ENCODE data around the gene ADAM33. TPM values are rescaled to one million over a fixed set of nuclear protein-coding genes. Genes with fewer than 3 reads are reported as not detected.

ADAM33 gene
- total and polyA plus RNA-seq, 2 experiments from 2014 or later: 2.8 to 6.0 TPM

DNA sequence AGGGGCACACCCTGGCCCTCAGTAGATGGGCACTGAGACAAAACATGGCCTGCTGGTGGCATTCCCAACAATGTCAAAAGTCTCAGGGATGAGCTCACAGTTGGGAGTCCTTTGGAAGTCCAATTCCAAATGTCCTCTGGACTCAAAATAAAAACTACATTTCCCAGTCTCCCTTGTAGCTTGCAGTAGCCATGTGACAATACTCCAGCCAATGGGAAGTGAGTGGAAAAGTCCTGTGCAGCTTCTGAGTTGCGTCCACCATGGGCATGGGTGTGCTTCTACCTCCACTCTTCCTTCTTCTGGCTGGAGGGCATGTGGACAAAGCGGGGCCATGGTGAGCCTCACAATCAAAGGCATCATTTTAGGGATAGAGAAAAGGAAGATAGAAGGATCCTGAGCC lies 5.8 kb upstream of the ADAM33 start:
- no peaks in the 10 kb centered on the region for H3F3A ChIP-seq (replicated peaks; ENCODE audit: low read depth)
- DNase-seq (ENCODE audit: low spot score) (peak; percentile 64), ATAC-seq (peak; percentile 73)
- peaks cover 12% of the 10 kb centered on the region for H3K27me3 ChIP-seq (ENCODE audit: insufficient read depth)
- TF ChIP-seq ZNF114 (CRISPR knock-in tag; IDR thresholded peaks at IDR 0.05) (no peak), POLR2AphosphoS5 (IDR thresholded peaks at IDR 0.05; ENCODE audit: low read depth) (0 out of 2 replicates have a peak, but pooled peaks have one; percentile 25), STAT1 (IDR thresholded peaks at IDR 0.05; ENCODE audit: unreplicated experiment) (no peak), JUNB (IDR thresholded peaks at IDR 0.05; ENCODE audit: unreplicated experiment) (no peak), CREB1 (CRISPR knock-in tag; IDR thresholded peaks at IDR 0.05; ENCODE audit: low read depth) (no peak), EZH2 (IDR thresholded peaks at IDR 0.05; ENCODE audit: low read depth, unreplicated experiment) (no peak)
- TF ChIP-seq, protein P1, sequence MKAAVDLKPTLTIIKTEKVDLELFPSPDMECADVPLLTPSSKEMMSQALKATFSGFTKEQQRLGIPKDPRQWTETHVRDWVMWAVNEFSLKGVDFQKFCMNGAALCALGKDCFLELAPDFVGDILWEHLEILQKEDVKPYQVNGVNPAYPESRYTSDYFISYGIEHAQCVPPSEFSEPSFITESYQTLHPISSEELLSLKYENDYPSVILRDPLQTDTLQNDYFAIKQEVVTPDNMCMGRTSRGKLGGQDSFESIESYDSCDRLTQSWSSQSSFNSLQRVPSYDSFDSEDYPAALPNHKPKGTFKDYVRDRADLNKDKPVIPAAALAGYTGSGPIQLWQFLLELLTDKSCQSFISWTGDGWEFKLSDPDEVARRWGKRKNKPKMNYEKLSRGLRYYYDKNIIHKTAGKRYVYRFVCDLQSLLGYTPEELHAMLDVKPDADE (IDR thresholded peaks at IDR 0.05): peak; percentile 43; the same call in 1 of the 2 replicates
- 0 out of 2 replicates have a peak, but pooled peaks cover 3% of the 10 kb centered on the region for H3K9me2 ChIP-seq (ENCODE audit: insufficient read depth)
- H3K4me2 ChIP-seq: no peak overlapping the region
- no peak overlapping the region for H3K4me3 ChIP-seq
- H3K36me3 ChIP-seq (ENCODE audit: insufficient read depth): no peaks in the 10 kb centered on the region
- no peak overlapping the region for H3K27ac ChIP-seq (ENCODE audit: low read depth)
- no peak overlapping the region for H3K27ac Mint-ChIP-seq
- H3K4me1 ChIP-seq (ENCODE audit: insufficient read depth): peaks cover 25% of the 10 kb centered on the region
- H3K79me2 ChIP-seq (replicated peaks; ENCODE audit: insufficient read depth): no peaks in the 10 kb centered on the region
- H3K36me3 Mint-ChIP-seq (ENCODE audit: low read depth): no peaks in the 10 kb centered on the region; the same call in 2 of the 3 replicates
- no peaks in the 10 kb centered on the region for H4K20me1 ChIP-seq (replicated peaks; ENCODE audit: insufficient read depth)
- H2AFZ ChIP-seq: 0 out of 2 replicates have a peak overlapping the region, but pooled peaks have one; percentile 21
- no peak overlapping the region for H3K4me3 Mint-ChIP-seq
- H3K9me3 Mint-ChIP-seq: no peaks in the 10 kb centered on the region
- peaks cover 21% of the 10 kb centered on the region for H3K27me3 Mint-ChIP-seq (ENCODE audit: insufficient read depth, low read depth, poor library complexity)
- peaks cover 22% of the 10 kb centered on the region for H3K4me1 Mint-ChIP-seq

DNA sequence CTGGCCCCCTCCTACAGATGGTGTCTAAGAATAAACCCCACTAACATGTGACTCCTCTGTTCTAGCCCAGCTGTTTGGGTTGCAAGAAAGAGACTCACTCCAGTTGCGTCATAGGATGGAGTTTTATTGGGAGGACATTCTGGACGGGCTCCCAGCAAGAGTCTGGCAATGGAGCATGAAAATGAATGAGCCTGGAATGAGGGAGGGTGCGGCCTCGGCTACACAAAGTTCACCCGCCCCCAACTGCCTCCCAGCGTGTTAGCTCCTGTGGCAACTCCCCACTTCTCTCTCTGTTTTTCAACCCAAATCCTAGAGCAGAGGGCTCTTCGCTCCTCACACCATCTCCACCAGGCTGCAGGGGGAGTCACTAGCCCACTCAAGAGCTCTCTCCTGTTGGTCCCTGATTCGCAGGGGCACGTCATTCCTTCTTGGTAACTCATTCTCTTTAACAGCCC lies 5.1 kb upstream of the ADAM33 start:
- DNase-seq (ENCODE audit: low spot score): no peak

More for the DNA sequence above, 5.1 kb upstream of the ADAM33 start:
- no peaks in the 10 kb centered on the region for H3K36me3 ChIP-seq (ENCODE audit: insufficient read depth)
- peak; percentile 16 for ATAC-seq
- no peaks in the 10 kb centered on the region for H4K20me1 ChIP-seq (replicated peaks; ENCODE audit: insufficient read depth)
- H3K9me2 ChIP-seq (ENCODE audit: insufficient read depth): 0 out of 2 replicates have a peak, but pooled peaks cover 3% of the 10 kb centered on the region
- no peak overlapping the region for H3K27ac ChIP-seq (ENCODE audit: low read depth)
- no peak overlapping the region for H3K4me3 ChIP-seq
- Mint-ChIP-seq H3K27ac (no peak overlapping the region), H3K27me3 (ENCODE audit: insufficient read depth, low read depth, poor library complexity) (peaks cover 26% of the 10 kb centered on the region), H3K36me3 (ENCODE audit: low read depth) (no peaks in the 10 kb centered on the region; the same call in 2 of the 3 replicates), H3K4me1 (peaks cover 24% of the 10 kb centered on the region), H3K4me3 (no peak overlapping the region), H3K9me3 (no peaks in the 10 kb centered on the region)
- no peaks in the 10 kb centered on the region for H3K79me2 ChIP-seq (replicated peaks; ENCODE audit: insufficient read depth)
- 0 out of 2 replicates have a peak overlapping the region, but pooled peaks have one; percentile 72 for H2AFZ ChIP-seq
- H3K27me3 ChIP-seq (ENCODE audit: insufficient read depth): peaks cover 18% of the 10 kb centered on the region
- H3F3A ChIP-seq (replicated peaks; ENCODE audit: low read depth): no peaks in the 10 kb centered on the region
- no peak overlapping the region for H3K4me2 ChIP-seq
- peaks cover 25% of the 10 kb centered on the region for H3K4me1 ChIP-seq (ENCODE audit: insufficient read depth)
- TF ChIP-seq EZH2 (IDR thresholded peaks at IDR 0.05; ENCODE audit: low read depth, unreplicated experiment): no peak
- TF ChIP-seq, protein P2, sequence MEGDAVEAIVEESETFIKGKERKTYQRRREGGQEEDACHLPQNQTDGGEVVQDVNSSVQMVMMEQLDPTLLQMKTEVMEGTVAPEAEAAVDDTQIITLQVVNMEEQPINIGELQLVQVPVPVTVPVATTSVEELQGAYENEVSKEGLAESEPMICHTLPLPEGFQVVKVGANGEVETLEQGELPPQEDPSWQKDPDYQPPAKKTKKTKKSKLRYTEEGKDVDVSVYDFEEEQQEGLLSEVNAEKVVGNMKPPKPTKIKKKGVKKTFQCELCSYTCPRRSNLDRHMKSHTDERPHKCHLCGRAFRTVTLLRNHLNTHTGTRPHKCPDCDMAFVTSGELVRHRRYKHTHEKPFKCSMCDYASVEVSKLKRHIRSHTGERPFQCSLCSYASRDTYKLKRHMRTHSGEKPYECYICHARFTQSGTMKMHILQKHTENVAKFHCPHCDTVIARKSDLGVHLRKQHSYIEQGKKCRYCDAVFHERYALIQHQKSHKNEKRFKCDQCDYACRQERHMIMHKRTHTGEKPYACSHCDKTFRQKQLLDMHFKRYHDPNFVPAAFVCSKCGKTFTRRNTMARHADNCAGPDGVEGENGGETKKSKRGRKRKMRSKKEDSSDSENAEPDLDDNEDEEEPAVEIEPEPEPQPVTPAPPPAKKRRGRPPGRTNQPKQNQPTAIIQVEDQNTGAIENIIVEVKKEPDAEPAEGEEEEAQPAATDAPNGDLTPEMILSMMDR (conservative IDR thresholded peaks at IDR 0.05; ENCODE audit: low read depth in 2 of 2): peak in 1 of 2 experiments; percentile 53; a peak in 2 of 4 replicates
